Loucy (cell line): ENCODE data around the gene PLXNA4.

Source experiments
- H2AFZ ChIP-seq: fragments of 200-600 bp; sonication (generic); 2 replicates; pipeline ENCODE4 v1.6.0; 2016; ENCODE audit warnings: antibody characterized with exemption, mild to moderate bottlenecking, low read length, moderate library complexity
- H3F3A ChIP-seq: fragments of 200-600 bp; 2 replicates; pipeline ENCODE4 v1.6.0; 2016; ENCODE audit warnings: antibody characterized with exemption, low read depth, mild to moderate bottlenecking
- H3K27me3 ChIP-seq: fragments of 200-600 bp; sonication (generic); 2 replicates; pipeline ENCODE4 v1.6.1; 2014; ENCODE audit warnings: low read length, mild to moderate bottlenecking; ENCODE audit not compliant: insufficient read depth, poor library complexity, severe bottlenecking
- H3K36me3 ChIP-seq: fragments of 200-600 bp; sonication (generic); 2 replicates; pipeline ENCODE4 v1.6.1; 2016; ENCODE audit warnings: low read length; ENCODE audit not compliant: insufficient read depth
- H3K4me1 ChIP-seq: fragments of 200-600 bp; sonication (generic); 2 replicates; pipeline ENCODE4 v1.5.1; 2014; ENCODE audit warnings: low read length, mild to moderate bottlenecking; ENCODE audit not compliant: insufficient read depth, poor library complexity, severe bottlenecking
- H3K4me2 ChIP-seq: fragments of 200-600 bp; sonication (generic); 2 replicates; pipeline ENCODE4 v1.6.0; 2014; ENCODE audit warnings: antibody characterized with exemption, low read length, low read depth, mild to moderate bottlenecking; ENCODE audit not compliant: poor library complexity, severe bottlenecking
- H3K4me3 ChIP-seq: fragments of 200-600 bp; sonication (generic); 2 replicates; pipeline ENCODE4 v1.5.1; 2014; ENCODE audit warnings: low read length, mild to moderate bottlenecking, mixed read lengths; ENCODE audit not compliant: poor library complexity, severe bottlenecking
- H3K79me2 ChIP-seq: fragments of 200-600 bp; sonication (generic); 2 replicates; pipeline ENCODE4 v1.6.1; 2014; ENCODE audit warnings: low read length; ENCODE audit not compliant: insufficient read depth
- H3K9ac ChIP-seq: fragments of 200-600 bp; sonication (generic); 2 replicates; pipeline ENCODE4 v1.6.0; 2014; ENCODE audit warnings: mild to moderate bottlenecking, low read depth, low read length, moderate library complexity; ENCODE audit not compliant: poor library complexity, severe bottlenecking
- H3K9me2 ChIP-seq: fragments of 200-600 bp; sonication (generic); replicated peaks from 2 replicates; pipeline ENCODE4 v1.6.1; 2016; ENCODE audit warnings: low read depth, low read length, mixed read lengths
- H3K9me3 ChIP-seq: fragments of 200-600 bp; sonication (generic); 2 replicates; pipeline ENCODE4 v1.6.1; 2014; ENCODE audit warnings: mild to moderate bottlenecking, antibody characterized with exemption, low read length, low read depth; ENCODE audit not compliant: insufficient read depth
- H4K20me1 ChIP-seq: fragments of 200-600 bp; sonication (generic); 2 replicates; pipeline ENCODE4 v1.6.0; 2014; ENCODE audit warnings: antibody characterized with exemption, low read length, mild to moderate bottlenecking; ENCODE audit not compliant: insufficient read depth, poor library complexity, severe bottlenecking
- CTCF ChIP-seq: fragments of 200-600 bp; sonication (generic); conservative IDR thresholded peaks from 2 replicates; pipeline ENCODE4 v1.5.1; 2014; ENCODE audit warnings: mild to moderate bottlenecking, antibody characterized with exemption, low read length
- EZH2phosphoT487 ChIP-seq: fragments of 200-600 bp; IDR thresholded peaks from 2 replicates; pipeline ENCODE4 v1.6.1; 2018; ENCODE audit warnings: antibody characterized with exemption, mild to moderate bottlenecking, moderate library complexity, borderline replicate concordance

The PLXNA4 gene

DNA sequence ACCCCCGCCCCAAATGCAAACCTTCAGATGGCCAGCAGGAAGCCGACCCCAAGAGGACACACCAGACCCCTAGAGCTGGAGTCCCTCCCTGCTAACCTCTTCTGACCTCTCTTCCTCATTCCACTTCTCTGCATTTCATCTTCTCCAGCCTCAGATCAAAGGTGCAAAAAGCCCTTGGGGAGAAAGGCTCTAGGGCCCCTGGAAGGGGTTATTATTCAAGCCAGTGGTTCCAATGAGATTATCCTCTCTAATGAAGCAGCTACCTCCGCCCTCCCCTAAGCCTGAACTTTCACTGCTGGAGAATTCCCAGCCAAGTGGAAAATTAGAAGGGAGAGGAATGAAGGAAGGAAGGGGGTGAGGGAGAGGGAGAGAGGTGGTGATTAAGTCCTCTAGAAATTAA is 343.9 kb downstream of the PLXNA4 start:
- Histone ChIP-seq H3K79me2 (no peaks in the 10 kb centered on the region), H2AFZ (no peak overlapping the region), H3K9ac (no peak overlapping the region), H3K4me3 (no peak overlapping the region), H3K4me2 (no peak overlapping the region), H3F3A (no peaks in the 10 kb centered on the region), H3K36me3 (no peaks in the 10 kb centered on the region), H3K9me2 (no peaks in the 10 kb centered on the region), H4K20me1 (no peaks in the 10 kb centered on the region), H3K4me1 (no peaks in the 10 kb centered on the region), H3K9me3 (no peaks in the 10 kb centered on the region), H3K27me3 (no peaks in the 10 kb centered on the region)
- no peak for TF ChIP-seq EZH2phosphoT487
- TF ChIP-seq CTCF: no peak

GRCh38 chr7:132230462-132230861 is 345.8 kb downstream of the PLXNA4 start:
- no peaks in the 10 kb centered on the region for H3K9me3 ChIP-seq
- H3K9me2 ChIP-seq: no peaks in the 10 kb centered on the region
- H3K4me1 ChIP-seq: no peaks in the 10 kb centered on the region
- H3K9ac ChIP-seq: no peak overlapping the region
- TF ChIP-seq EZH2phosphoT487 (no peak), CTCF (no peak)
- H2AFZ ChIP-seq: no peak overlapping the region
- no peaks in the 10 kb centered on the region for H3K36me3 ChIP-seq
- no peaks in the 10 kb centered on the region for H4K20me1 ChIP-seq
- no peaks in the 10 kb centered on the region for H3K27me3 ChIP-seq
- no peaks in the 10 kb centered on the region for H3K79me2 ChIP-seq
- H3F3A ChIP-seq: no peaks in the 10 kb centered on the region
- H3K4me2 ChIP-seq: no peak overlapping the region
- no peak overlapping the region for H3K4me3 ChIP-seq

DNA sequence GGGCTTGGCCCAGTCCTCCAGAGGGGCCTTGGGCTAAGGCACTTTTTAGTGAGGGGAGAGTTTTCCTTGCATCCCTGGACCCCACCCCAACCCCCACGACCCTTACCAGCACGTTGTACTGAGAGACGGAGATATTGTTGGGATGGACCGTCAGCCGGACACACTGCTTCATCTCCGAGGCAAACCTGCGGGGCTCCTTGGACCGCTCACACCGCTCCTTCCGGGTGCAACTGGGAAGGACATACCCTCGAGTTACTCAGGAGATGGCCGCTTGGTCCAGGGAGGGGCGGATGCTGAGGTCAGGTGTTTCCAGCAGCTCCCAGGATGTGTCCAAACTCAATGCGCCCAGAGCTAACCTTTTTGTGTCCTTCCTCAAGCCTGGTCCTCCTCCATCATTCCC is 348.0 kb downstream of the PLXNA4 start:
- no peaks in the 10 kb centered on the region for H3K36me3 ChIP-seq
- no peak overlapping the region for H3K9ac ChIP-seq
- no peak overlapping the region for H2AFZ ChIP-seq
- no peaks in the 10 kb centered on the region for H3F3A ChIP-seq
- H3K27me3 ChIP-seq: no peaks in the 10 kb centered on the region
- no peaks in the 10 kb centered on the region for H3K9me2 ChIP-seq
- H3K4me3 ChIP-seq: no peak overlapping the region
- H3K9me3 ChIP-seq: no peaks in the 10 kb centered on the region
- no peaks in the 10 kb centered on the region for H4K20me1 ChIP-seq
- H3K79me2 ChIP-seq: no peaks in the 10 kb centered on the region
- H3K4me2 ChIP-seq: no peak overlapping the region
- TF ChIP-seq EZH2phosphoT487 (no peak), CTCF (no peak)
- H3K4me1 ChIP-seq: no peaks in the 10 kb centered on the region
